GM19455 (cell line): ENCODE data around the gene IL24.
"Not testable (repeated sequence)": the region's sequence is repeated elsewhere in the genome, so short reads cannot be mapped to it uniquely, and the experiment has no call there.

Source experiments
- ATAC-seq: cut with Tn5 transposase; IDR thresholded peaks from one replicate; pipeline ENCODE4 v1.9.1; 2021; ENCODE audit not compliant: unreplicated experiment

Gene IL24

GRCh38 chr1:206897175-206897574, at the start of gene IL24:
Gene IL24 (plus strand): TSS chr1:206897443. CDS start chr1:206897833, 390 bp downstream.
- no peak for ATAC-seq

- no peak for ATAC-seq
Measured at GRCh38 chr1:206847946-206848345, 49.3 kb upstream of the IL24 start.

GRCh38 chr1:206850401-206850800, 46.8 kb upstream of the IL24 start:
- no peak for ATAC-seq

- no peak for ATAC-seq
Measured at GRCh38 chr1:206851341-206852010, 45.8 kb upstream of the IL24 start.

GRCh38 chr1:206852662-206853061, 44.6 kb upstream of the IL24 start:
- ATAC-seq, result not testable (repeated sequence)

- ATAC-seq, result not testable (repeated sequence)
Measured at GRCh38 chr1:206853696-206854095, 43.5 kb upstream of the IL24 start.

- ATAC-seq, result no peak
Measured at GRCh38 chr1:206854401-206855129, 42.7 kb upstream of the IL24 start.

GRCh38 chr1:206855859-206856258, 41.4 kb upstream of the IL24 start:
- ATAC-seq, result no peak

GRCh38 chr1:206856674-206857464, 40.4 kb upstream of the IL24 start:
- ATAC-seq, result no peak

GRCh38 chr1:206859082-206859521, 38.1 kb upstream of the IL24 start:
- ATAC-seq, result no peak

- ATAC-seq, result no peak
Measured at GRCh38 chr1:206860165-206860564, 37.1 kb upstream of the IL24 start.

GRCh38 chr1:206863266-206863665, 34.0 kb upstream of the IL24 start:
- no peak for ATAC-seq

- no peak for ATAC-seq
Measured at GRCh38 chr1:206864939-206865671, 32.1 kb upstream of the IL24 start, which contains the start of gene IL20. Gene IL20 (plus strand): TSS chr1:206865623. CDS start chr1:206865853, 230 bp downstream.

- ATAC-seq, result no peak
Measured at GRCh38 chr1:206866062-206866461, 31.2 kb upstream of the IL24 start.

GRCh38 chr1:206867239-206867638, 30.0 kb upstream of the IL24 start:
- ATAC-seq, result no peak

- ATAC-seq, result no peak
Measured at GRCh38 chr1:206867716-206868115, 29.5 kb upstream of the IL24 start.

GRCh38 chr1:206868264-206868663, 29.0 kb upstream of the IL24 start:
- no peak for ATAC-seq

GRCh38 chr1:206872139-206872538, 25.1 kb upstream of the IL24 start:
- no peak for ATAC-seq

- ATAC-seq, result no peak
Measured at GRCh38 chr1:206873603-206874188, 23.5 kb upstream of the IL24 start.

GRCh38 chr1:206875752-206876377, 21.4 kb upstream of the IL24 start:
- no peak for ATAC-seq
